ENCODE measurements around the gene KANSL3. TPM values are rescaled to one million over a fixed set of nuclear protein-coding genes. Genes with fewer than 3 reads are reported as not detected.

Gene KANSL3
- total and polyA plus RNA-seq, 2 experiments from 2014 or later, result 8.9 to 31.4 TPM

GRCh38 chr2:96601382-96602292 is 36.5 kb downstream of the KANSL3 start:
- Mint-ChIP-seq H3K36me3 (ENCODE audit: low read depth) (peaks cover 74% of the 10 kb centered on the region), H3K9me3 (no peaks in the 10 kb centered on the region), H3K4me1 (no peaks in the 10 kb centered on the region), H3K27ac (no peak overlapping the region), H3K27me3 (ENCODE audit: insufficient read depth, low read depth, poor library complexity) (no peaks in the 10 kb centered on the region), H3K4me3 (no peak overlapping the region)
- Histone ChIP-seq H4K20me1 (replicated peaks; ENCODE audit: insufficient read depth) (peaks cover 5% of the 10 kb centered on the region; the same call in 1 of the 2 replicates), H2AFZ (no peak overlapping the region), H3K4me2 (no peak overlapping the region), H3K79me2 (replicated peaks; ENCODE audit: insufficient read depth) (no peaks in the 10 kb centered on the region), H3K27me3 (ENCODE audit: insufficient read depth) (no peaks in the 10 kb centered on the region), H3K4me1 (ENCODE audit: insufficient read depth) (no peaks in the 10 kb centered on the region), H3K9me2 (ENCODE audit: insufficient read depth) (no peaks in the 10 kb centered on the region), H3K27ac (ENCODE audit: low read depth) (no peak overlapping the region), H3F3A (replicated peaks; ENCODE audit: low read depth) (no peaks in the 10 kb centered on the region), H3K4me3 (no peak overlapping the region), H3K36me3 (ENCODE audit: insufficient read depth) (peaks cover 43% of the 10 kb centered on the region)
- no peak for TF ChIP-seq CTCF (conservative IDR thresholded peaks at IDR 0.05; ENCODE audit: low read depth in 2 of 2)
- TF ChIP-seq EZH2 (IDR thresholded peaks at IDR 0.05; ENCODE audit: low read depth, unreplicated experiment), result no peak
- no peak for TF ChIP-seq EZH2phosphoT487 (IDR thresholded peaks at IDR 0.05; ENCODE audit: unreplicated experiment)
- TF ChIP-seq JUNB (IDR thresholded peaks at IDR 0.05; ENCODE audit: unreplicated experiment), result no peak
- DNase-seq (ENCODE audit: low spot score) (no peak), ATAC-seq (no peak)

GRCh38 chr2:96599941-96600340 is 38.2 kb downstream of the KANSL3 start:
- Histone ChIP-seq H3K4me1 (ENCODE audit: insufficient read depth) (no peaks in the 10 kb centered on the region), H3F3A (replicated peaks; ENCODE audit: low read depth) (no peaks in the 10 kb centered on the region), H2AFZ (no peak overlapping the region), H3K27ac (ENCODE audit: low read depth) (no peak overlapping the region), H3K36me3 (ENCODE audit: insufficient read depth) (peaks cover 39% of the 10 kb centered on the region), H3K4me3 (no peak overlapping the region), H3K9me2 (ENCODE audit: insufficient read depth) (no peaks in the 10 kb centered on the region), H3K79me2 (replicated peaks; ENCODE audit: insufficient read depth) (no peaks in the 10 kb centered on the region), H4K20me1 (replicated peaks; ENCODE audit: insufficient read depth) (peaks cover 5% of the 10 kb centered on the region; the same call in 1 of the 2 replicates), H3K4me2 (no peak overlapping the region), H3K27me3 (ENCODE audit: insufficient read depth) (no peaks in the 10 kb centered on the region)
- peaks cover 64% of the 10 kb centered on the region for H3K36me3 Mint-ChIP-seq (ENCODE audit: low read depth)
- no peaks in the 10 kb centered on the region for H3K9me3 Mint-ChIP-seq
- no peak overlapping the region for H3K4me3 Mint-ChIP-seq
- H3K27me3 Mint-ChIP-seq (ENCODE audit: insufficient read depth, low read depth, poor library complexity), result no peaks in the 10 kb centered on the region
- no peak for ATAC-seq
- no peak for DNase-seq (ENCODE audit: low spot score)
- no peaks in the 10 kb centered on the region for H3K4me1 Mint-ChIP-seq
- no peak overlapping the region for H3K27ac Mint-ChIP-seq
- TF ChIP-seq EZH2 (IDR thresholded peaks at IDR 0.05; ENCODE audit: low read depth, unreplicated experiment) (no peak), ETS1 (IDR thresholded peaks at IDR 0.05) (no peak), NANOG (IDR thresholded peaks at IDR 0.05; ENCODE audit: borderline replicate concordance) (no peak), POLR2AphosphoS5 (IDR thresholded peaks at IDR 0.05; ENCODE audit: low read depth) (no peak)
- TF ChIP-seq, protein P1, sequence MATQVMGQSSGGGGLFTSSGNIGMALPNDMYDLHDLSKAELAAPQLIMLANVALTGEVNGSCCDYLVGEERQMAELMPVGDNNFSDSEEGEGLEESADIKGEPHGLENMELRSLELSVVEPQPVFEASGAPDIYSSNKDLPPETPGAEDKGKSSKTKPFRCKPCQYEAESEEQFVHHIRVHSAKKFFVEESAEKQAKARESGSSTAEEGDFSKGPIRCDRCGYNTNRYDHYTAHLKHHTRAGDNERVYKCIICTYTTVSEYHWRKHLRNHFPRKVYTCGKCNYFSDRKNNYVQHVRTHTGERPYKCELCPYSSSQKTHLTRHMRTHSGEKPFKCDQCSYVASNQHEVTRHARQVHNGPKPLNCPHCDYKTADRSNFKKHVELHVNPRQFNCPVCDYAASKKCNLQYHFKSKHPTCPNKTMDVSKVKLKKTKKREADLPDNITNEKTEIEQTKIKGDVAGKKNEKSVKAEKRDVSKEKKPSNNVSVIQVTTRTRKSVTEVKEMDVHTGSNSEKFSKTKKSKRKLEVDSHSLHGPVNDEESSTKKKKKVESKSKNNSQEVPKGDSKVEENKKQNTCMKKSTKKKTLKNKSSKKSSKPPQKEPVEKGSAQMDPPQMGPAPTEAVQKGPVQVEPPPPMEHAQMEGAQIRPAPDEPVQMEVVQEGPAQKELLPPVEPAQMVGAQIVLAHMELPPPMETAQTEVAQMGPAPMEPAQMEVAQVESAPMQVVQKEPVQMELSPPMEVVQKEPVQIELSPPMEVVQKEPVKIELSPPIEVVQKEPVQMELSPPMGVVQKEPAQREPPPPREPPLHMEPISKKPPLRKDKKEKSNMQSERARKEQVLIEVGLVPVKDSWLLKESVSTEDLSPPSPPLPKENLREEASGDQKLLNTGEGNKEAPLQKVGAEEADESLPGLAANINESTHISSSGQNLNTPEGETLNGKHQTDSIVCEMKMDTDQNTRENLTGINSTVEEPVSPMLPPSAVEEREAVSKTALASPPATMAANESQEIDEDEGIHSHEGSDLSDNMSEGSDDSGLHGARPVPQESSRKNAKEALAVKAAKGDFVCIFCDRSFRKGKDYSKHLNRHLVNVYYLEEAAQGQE (IDR thresholded peaks at IDR 0.05; ENCODE audit: unreplicated experiment), result no peak
